Measurements from ENCODE around the gene LIPC. TPM values are rescaled to one million over a fixed set of nuclear protein-coding genes. Genes with fewer than 3 reads are reported as not detected.

The LIPC gene
- polyA plus RNA-seq, 3 donors: 0.37 TPM; not detected in 2

DNA sequence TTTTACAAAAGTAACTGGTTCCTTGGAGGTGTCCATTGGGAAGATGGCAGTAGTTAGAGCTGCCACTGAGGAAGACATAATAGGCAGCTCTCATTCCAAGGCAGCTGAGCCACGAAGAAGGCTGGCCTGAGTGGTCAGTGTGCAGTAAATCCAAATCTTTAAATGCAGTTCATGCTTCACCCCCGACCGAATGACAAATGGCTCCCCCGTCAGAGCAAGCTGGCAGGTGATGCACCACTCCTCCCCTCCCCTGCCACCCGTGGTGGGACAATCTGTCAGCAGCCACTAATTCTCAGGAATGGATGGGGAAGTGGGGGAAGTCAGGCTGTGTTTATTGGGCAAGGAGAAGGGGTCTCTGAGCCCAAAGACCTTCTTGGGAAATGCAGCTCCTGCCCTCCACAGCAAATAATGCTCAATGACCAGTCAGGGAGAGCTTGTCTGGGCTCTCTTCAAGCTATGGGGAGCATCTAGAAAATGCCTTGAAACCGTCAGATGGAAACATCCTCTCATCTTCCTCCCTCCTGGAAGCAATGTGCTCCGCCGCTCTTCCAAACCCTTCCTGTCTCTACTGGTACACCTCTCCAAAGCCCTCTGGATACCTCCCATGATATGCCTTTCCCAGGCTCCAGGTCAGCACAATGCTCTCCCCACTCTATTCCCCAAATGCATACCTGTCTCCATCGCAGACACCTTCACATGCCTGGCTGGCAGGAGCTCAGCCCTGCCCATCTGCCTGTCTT is 65.4 kb downstream of the LIPC start:
- no peaks in the 10 kb centered on the region for H3K4me1 ChIP-seq (ENCODE audit: control insufficient read depth in 1 of 2, insufficient read depth in 2 of 2, low read length in 2 of 2)
- peaks cover 0 to 6% (median 5%) of the 10 kb centered on the region in 3 donors for H3K27me3 Mint-ChIP-seq (ENCODE audit: low read depth in 3 of 3)
- H3K36me3 ChIP-seq (replicated peaks in 1 of 2; ENCODE audit: control insufficient read depth in 1 of 2, insufficient read depth in 2 of 2, low read length in 2 of 2): no peaks in the 10 kb centered on the region
- no peaks in the 10 kb centered on the region for H3K27me3 ChIP-seq (ENCODE audit: control insufficient read depth in 2 of 2, insufficient read depth in 2 of 2, low read length in 2 of 2)
- TF ChIP-seq, protein P1, sequence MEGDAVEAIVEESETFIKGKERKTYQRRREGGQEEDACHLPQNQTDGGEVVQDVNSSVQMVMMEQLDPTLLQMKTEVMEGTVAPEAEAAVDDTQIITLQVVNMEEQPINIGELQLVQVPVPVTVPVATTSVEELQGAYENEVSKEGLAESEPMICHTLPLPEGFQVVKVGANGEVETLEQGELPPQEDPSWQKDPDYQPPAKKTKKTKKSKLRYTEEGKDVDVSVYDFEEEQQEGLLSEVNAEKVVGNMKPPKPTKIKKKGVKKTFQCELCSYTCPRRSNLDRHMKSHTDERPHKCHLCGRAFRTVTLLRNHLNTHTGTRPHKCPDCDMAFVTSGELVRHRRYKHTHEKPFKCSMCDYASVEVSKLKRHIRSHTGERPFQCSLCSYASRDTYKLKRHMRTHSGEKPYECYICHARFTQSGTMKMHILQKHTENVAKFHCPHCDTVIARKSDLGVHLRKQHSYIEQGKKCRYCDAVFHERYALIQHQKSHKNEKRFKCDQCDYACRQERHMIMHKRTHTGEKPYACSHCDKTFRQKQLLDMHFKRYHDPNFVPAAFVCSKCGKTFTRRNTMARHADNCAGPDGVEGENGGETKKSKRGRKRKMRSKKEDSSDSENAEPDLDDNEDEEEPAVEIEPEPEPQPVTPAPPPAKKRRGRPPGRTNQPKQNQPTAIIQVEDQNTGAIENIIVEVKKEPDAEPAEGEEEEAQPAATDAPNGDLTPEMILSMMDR (IDR thresholded peaks at IDR 0.05): no peak
- H3K4me2 ChIP-seq (replicated peaks; ENCODE audit: extremely low read depth, low read length, poor library complexity, severe bottlenecking): no peak overlapping the region
- H3K4me1 Mint-ChIP-seq: peaks cover 11% of the 10 kb centered on the region
- no peak overlapping the region for H3K27ac Mint-ChIP-seq
- no peak overlapping the region for H3K4me3 ChIP-seq (replicated peaks in 1 of 3; ENCODE audit: low read depth in 2 of 3, low read length in 3 of 3)
- H3K9ac ChIP-seq (ENCODE audit: insufficient read depth, low read length, poor library complexity, severe bottlenecking): no peak overlapping the region
- H4K20me1 ChIP-seq (ENCODE audit: insufficient read depth, low read length): no peaks in the 10 kb centered on the region
- no peaks in the 10 kb centered on the region for H3K36me3 Mint-ChIP-seq
- H3K9me3 Mint-ChIP-seq: no peaks in the 10 kb centered on the region
- H2AFZ ChIP-seq (ENCODE audit: insufficient read depth, low read depth, low read length, poor library complexity, severe bottlenecking): no peak overlapping the region
- no peak for DNase-seq
- WGBS (ENCODE audit: insufficient coverage): 92% methylated on average over 4 of the region's 9 CpGs
- H3K27ac ChIP-seq (ENCODE audit: low read depth in 1 of 2, low read length in 2 of 2): no peak overlapping the region
- H3K4me3 Mint-ChIP-seq: no peak overlapping the region
- H3K79me2 ChIP-seq (ENCODE audit: insufficient read depth, low read length): no peaks in the 10 kb centered on the region
- H3K9me3 ChIP-seq (replicated peaks in 1 of 2; ENCODE audit: control insufficient read depth in 1 of 2, insufficient read depth in 1 of 2, low read length in 2 of 2): no peaks in the 10 kb centered on the region
- intact Hi-C loops (cut with micrococcal nuclease): no loop called here

DNA sequence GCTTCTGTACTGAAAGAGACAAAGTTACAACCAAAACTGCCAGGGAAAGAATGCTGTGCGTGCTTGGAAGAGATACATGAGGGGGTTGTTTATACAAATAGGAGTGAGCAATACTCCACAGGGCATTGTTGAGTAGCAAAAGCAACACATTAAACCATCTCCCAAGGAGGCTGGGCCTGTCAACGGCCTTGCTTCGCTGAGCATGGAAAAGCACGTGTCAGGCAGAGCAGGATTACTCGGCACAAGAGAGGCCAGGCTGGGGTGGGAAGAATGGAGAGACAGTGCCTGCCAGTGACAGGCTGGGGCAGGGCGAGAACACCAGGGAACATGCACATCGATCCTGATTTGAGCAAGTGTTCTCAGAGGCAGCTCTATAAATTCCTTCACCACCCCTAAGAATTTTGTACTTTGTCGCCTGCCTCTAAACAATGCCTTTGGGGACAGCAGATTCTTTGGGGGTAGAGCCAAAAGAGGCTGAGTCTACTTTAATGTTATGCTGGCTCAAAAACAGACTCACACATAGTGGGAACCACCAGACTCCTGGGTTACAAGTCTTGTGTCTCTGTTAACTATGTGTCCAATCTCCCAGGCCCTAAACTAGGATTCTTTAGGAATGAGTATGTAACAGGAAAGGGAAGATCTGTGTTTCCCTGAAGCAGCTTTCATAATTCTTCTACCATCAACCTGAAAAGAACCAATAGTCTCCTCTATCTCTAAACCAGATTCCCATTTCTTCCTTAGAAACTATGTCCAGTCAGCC is 67.2 kb downstream of the LIPC start:
- Histone ChIP-seq H3K36me3 (replicated peaks in 1 of 2; ENCODE audit: control insufficient read depth in 1 of 2, insufficient read depth in 2 of 2, low read length in 2 of 2) (no peaks in the 10 kb centered on the region), H3K4me1 (ENCODE audit: control insufficient read depth in 1 of 2, insufficient read depth in 2 of 2, low read length in 2 of 2) (no peaks in the 10 kb centered on the region), H3K9me3 (replicated peaks in 1 of 2; ENCODE audit: control insufficient read depth in 1 of 2, insufficient read depth in 1 of 2, low read length in 2 of 2) (no peaks in the 10 kb centered on the region), H3K4me3 (replicated peaks in 1 of 3; ENCODE audit: low read depth in 2 of 3, low read length in 3 of 3) (no peak overlapping the region), H4K20me1 (ENCODE audit: insufficient read depth, low read length) (no peaks in the 10 kb centered on the region), H3K4me2 (replicated peaks; ENCODE audit: extremely low read depth, low read length, poor library complexity, severe bottlenecking) (no peak overlapping the region), H3K27me3 (ENCODE audit: control insufficient read depth in 2 of 2, insufficient read depth in 2 of 2, low read length in 2 of 2) (no peaks in the 10 kb centered on the region), H3K79me2 (ENCODE audit: insufficient read depth, low read length) (no peaks in the 10 kb centered on the region), H2AFZ (ENCODE audit: insufficient read depth, low read depth, low read length, poor library complexity, severe bottlenecking) (no peak overlapping the region), H3K27ac (ENCODE audit: low read depth in 1 of 2, low read length in 2 of 2) (no peak overlapping the region), H3K9ac (ENCODE audit: insufficient read depth, low read length, poor library complexity, severe bottlenecking) (no peak overlapping the region)
- no peaks in the 10 kb centered on the region for H3K36me3 Mint-ChIP-seq
- no peak overlapping the region for H3K4me3 Mint-ChIP-seq
- peaks cover 6% of the 10 kb centered on the region for H3K4me1 Mint-ChIP-seq
- WGBS (ENCODE audit: insufficient coverage): no CpG with 5 or more reads among the region's 8 CpGs
- peaks cover 0 to 7% (median 7%) of the 10 kb centered on the region in 3 donors for H3K27me3 Mint-ChIP-seq (ENCODE audit: low read depth in 3 of 3)
- no peaks in the 10 kb centered on the region for H3K9me3 Mint-ChIP-seq
- DNase-seq: no peak
- TF ChIP-seq, protein P1 (IDR thresholded peaks at IDR 0.05): no peak
- no peak overlapping the region for H3K27ac Mint-ChIP-seq
- intact Hi-C loops (cut with micrococcal nuclease): no loop called here

Measured in CD14-positive monocyte (primary cell).